ENCODE measurements around the gene GPHB5. TPM values are rescaled to one million over a fixed set of nuclear protein-coding genes. Genes with fewer than 3 reads are reported as not detected.
A peak's percentile ranks its signal among the peaks of the same experiment; 100 is the strongest.

GPHB5 gene
- not detected for polyA plus RNA-seq (2013, experiment 1 of 2)
- not detected for polyA plus RNA-seq (2013, experiment 2 of 2)

GRCh38 chr14:63318835-63319234 lies at the start of gene GPHB5:
TSS of gene GPHB5 (minus strand) at chr14:63318935. CDS start at chr14:63317849, 1,086 bp downstream.
- Histone ChIP-seq H2BK15ac (replicated peaks; ENCODE audit: low read depth) (no peak within 1 kb of the TSS), H3K18ac (ENCODE audit: low read length) (no peak within 1 kb of the TSS), H3K4me2 (ENCODE audit: low read length) (no peak within 1 kb of the TSS), H3K23ac (ENCODE audit: low read length) (no peak within 1 kb of the TSS), H4K8ac (ENCODE audit: low read depth, low read length) (no peak within 1 kb of the TSS), H3K79me1 (ENCODE audit: low read length) (no peaks in the 10 kb centered on the region), H2BK120ac (ENCODE audit: low read depth, low read length) (no peak within 1 kb of the TSS), H3K9ac (ENCODE audit: low read length) (no peak within 1 kb of the TSS), H3K56ac (ENCODE audit: low read length) (no peak within 1 kb of the TSS), H2BK5ac (ENCODE audit: low read length) (no peak within 1 kb of the TSS), H3K27ac (ENCODE audit: low read depth, low read length) (no peak within 1 kb of the TSS), H3K36me3 (ENCODE audit: control insufficient read depth, insufficient read depth, low read length) (no peaks in the 10 kb centered on the region), H3K4me3 (ENCODE audit: low read length) (no peak within 1 kb of the TSS), H2AK5ac (ENCODE audit: low read length) (no peak within 1 kb of the TSS), H3K4ac (ENCODE audit: low read depth, low read length) (no peak within 1 kb of the TSS), H3K79me2 (ENCODE audit: control insufficient read depth, insufficient read depth, low read length) (no peaks in the 10 kb centered on the region), H3K4me1 (ENCODE audit: control insufficient read depth, low read depth, low read length) (no peaks in the 10 kb centered on the region), H4K5ac (ENCODE audit: low read length) (no peak within 1 kb of the TSS), H3K27me3 (ENCODE audit: insufficient read depth, low read length, poor library complexity) (no peaks in the 10 kb centered on the region)
- DNase-seq = no peak

DNA sequence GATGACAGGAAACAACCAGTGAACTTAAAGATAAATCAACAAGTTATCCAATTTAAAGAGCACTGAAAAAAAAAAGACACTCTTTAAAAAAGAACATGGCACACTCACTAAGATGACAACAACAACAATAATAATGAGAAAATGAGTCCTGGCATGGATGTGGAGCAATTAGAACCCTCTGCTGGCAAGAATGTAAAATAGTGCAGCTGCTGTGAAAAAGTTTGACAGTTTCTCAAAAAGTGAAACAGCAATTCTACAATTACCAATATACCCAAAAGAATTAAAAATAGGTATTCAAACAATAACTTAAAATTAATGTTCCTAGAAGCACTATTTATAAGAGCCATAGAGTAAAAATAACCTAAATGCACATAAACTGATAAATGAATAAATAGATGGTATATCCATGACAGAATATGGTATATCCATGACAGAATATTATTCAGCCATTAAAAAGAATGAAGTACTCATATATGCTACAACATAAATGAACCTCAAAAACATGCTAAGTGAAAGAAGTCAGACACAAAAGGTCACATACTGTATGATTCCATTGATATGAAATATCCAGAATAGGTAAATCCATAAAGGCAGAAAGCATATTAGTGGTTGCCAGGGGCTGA lies 49.1 kb upstream of the GPHB5 start:
- Histone ChIP-seq H3K4me2 (ENCODE audit: low read length) (no peak overlapping the region), H3K4me3 (ENCODE audit: low read length) (no peak overlapping the region), H3K18ac (ENCODE audit: low read length) (no peak overlapping the region), H3K4me1 (ENCODE audit: control insufficient read depth, low read depth, low read length) (no peaks in the 10 kb centered on the region), H2BK15ac (replicated peaks; ENCODE audit: low read depth) (no peak overlapping the region), H3K36me3 (ENCODE audit: control insufficient read depth, insufficient read depth, low read length) (no peaks in the 10 kb centered on the region), H3K27ac (ENCODE audit: low read depth, low read length) (no peak overlapping the region), H3K56ac (ENCODE audit: low read length) (no peak overlapping the region), H2BK5ac (ENCODE audit: low read length) (no peak overlapping the region), H3K79me1 (ENCODE audit: low read length) (no peaks in the 10 kb centered on the region), H2AK5ac (ENCODE audit: low read length) (no peak overlapping the region), H3K4ac (ENCODE audit: low read depth, low read length) (no peak overlapping the region), H2BK120ac (ENCODE audit: low read depth, low read length) (no peak overlapping the region), H3K23ac (ENCODE audit: low read length) (no peak overlapping the region), H4K8ac (ENCODE audit: low read depth, low read length) (no peak overlapping the region), H3K27me3 (ENCODE audit: insufficient read depth, low read length, poor library complexity) (no peaks in the 10 kb centered on the region), H3K79me2 (ENCODE audit: control insufficient read depth, insufficient read depth, low read length) (no peaks in the 10 kb centered on the region), H3K9ac (ENCODE audit: low read length) (no peak overlapping the region), H4K5ac (ENCODE audit: low read length) (no peak overlapping the region)
- no peak for DNase-seq

GRCh38 chr14:63362389-63362819 lies 43.7 kb upstream of the GPHB5 start:
- Histone ChIP-seq H3K56ac (ENCODE audit: low read length) (no peak overlapping the region), H2BK120ac (ENCODE audit: low read depth, low read length) (no peak overlapping the region), H3K9ac (ENCODE audit: low read length) (no peak overlapping the region), H4K8ac (ENCODE audit: low read depth, low read length) (no peak overlapping the region), H4K5ac (ENCODE audit: low read length) (no peak overlapping the region), H2BK15ac (replicated peaks; ENCODE audit: low read depth) (no peak overlapping the region), H3K4me3 (ENCODE audit: low read length) (no peak overlapping the region), H3K27ac (ENCODE audit: low read depth, low read length) (no peak overlapping the region), H3K23ac (ENCODE audit: low read length) (no peak overlapping the region), H3K4me2 (ENCODE audit: low read length) (no peak overlapping the region), H3K27me3 (ENCODE audit: insufficient read depth, low read length, poor library complexity) (no peaks in the 10 kb centered on the region), H2BK5ac (ENCODE audit: low read length) (no peak overlapping the region), H3K18ac (ENCODE audit: low read length) (no peak overlapping the region), H3K36me3 (ENCODE audit: control insufficient read depth, insufficient read depth, low read length) (no peaks in the 10 kb centered on the region), H3K79me2 (ENCODE audit: control insufficient read depth, insufficient read depth, low read length) (no peaks in the 10 kb centered on the region), H3K4ac (ENCODE audit: low read depth, low read length) (no peak overlapping the region), H3K4me1 (ENCODE audit: control insufficient read depth, low read depth, low read length) (no peaks in the 10 kb centered on the region), H3K79me1 (ENCODE audit: low read length) (no peaks in the 10 kb centered on the region), H2AK5ac (ENCODE audit: low read length) (no peak overlapping the region)
- peak; percentile 26 for DNase-seq
- WGBS (ENCODE audit: extremely low coverage, insufficient coverage, low lambda C conversion rate) = no CpG with 5 or more reads among the region's 8 CpGs

- no peak overlapping the region for H2BK5ac ChIP-seq (ENCODE audit: low read length)
- H3K4me1 ChIP-seq (ENCODE audit: control insufficient read depth, low read depth, low read length) = no peaks in the 10 kb centered on the region
- no peak overlapping the region for H3K27ac ChIP-seq (ENCODE audit: low read depth, low read length)
- no peaks in the 10 kb centered on the region for H3K79me1 ChIP-seq (ENCODE audit: low read length)
- no CpG with 5 or more reads among the region's 4 CpGs for WGBS (ENCODE audit: extremely low coverage, insufficient coverage, low lambda C conversion rate)
- H3K27me3 ChIP-seq (ENCODE audit: insufficient read depth, low read length, poor library complexity) = no peaks in the 10 kb centered on the region
- H3K23ac ChIP-seq (ENCODE audit: low read length) = no peak overlapping the region
- no peak overlapping the region for H3K9ac ChIP-seq (ENCODE audit: low read length)
- DNase-seq = peak; percentile 13
- H2BK15ac ChIP-seq (replicated peaks; ENCODE audit: low read depth) = no peak overlapping the region
- no peak overlapping the region for H3K56ac ChIP-seq (ENCODE audit: low read length)
- no peak overlapping the region for H3K4ac ChIP-seq (ENCODE audit: low read depth, low read length)
- no peak overlapping the region for H2BK120ac ChIP-seq (ENCODE audit: low read depth, low read length)
- H3K36me3 ChIP-seq (ENCODE audit: control insufficient read depth, insufficient read depth, low read length) = no peaks in the 10 kb centered on the region
- H3K79me2 ChIP-seq (ENCODE audit: control insufficient read depth, insufficient read depth, low read length) = no peaks in the 10 kb centered on the region
- H4K5ac ChIP-seq (ENCODE audit: low read length) = no peak overlapping the region
- no peak overlapping the region for H3K4me2 ChIP-seq (ENCODE audit: low read length)
- no peak overlapping the region for H2AK5ac ChIP-seq (ENCODE audit: low read length)
- no peak overlapping the region for H3K4me3 ChIP-seq (ENCODE audit: low read length)
- H4K8ac ChIP-seq (ENCODE audit: low read depth, low read length) = no peak overlapping the region
- H3K18ac ChIP-seq (ENCODE audit: low read length) = no peak overlapping the region
Measured at GRCh38 chr14:63361790-63362189, 43.1 kb upstream of the GPHB5 start.

- H2BK15ac ChIP-seq (replicated peaks; ENCODE audit: low read depth) = no peak overlapping the region
- no peak overlapping the region for H2BK120ac ChIP-seq (ENCODE audit: low read depth, low read length)
- H3K56ac ChIP-seq (ENCODE audit: low read length) = no peak overlapping the region
- H3K79me1 ChIP-seq (ENCODE audit: low read length) = no peaks in the 10 kb centered on the region
- no peaks in the 10 kb centered on the region for H3K79me2 ChIP-seq (ENCODE audit: control insufficient read depth, insufficient read depth, low read length)
- H4K5ac ChIP-seq (ENCODE audit: low read length) = no peak overlapping the region
- H3K23ac ChIP-seq (ENCODE audit: low read length) = no peak overlapping the region
- H3K4ac ChIP-seq (ENCODE audit: low read depth, low read length) = no peak overlapping the region
- H3K27ac ChIP-seq (ENCODE audit: low read depth, low read length) = no peak overlapping the region
- no peak overlapping the region for H3K9ac ChIP-seq (ENCODE audit: low read length)
- no peak overlapping the region for H3K18ac ChIP-seq (ENCODE audit: low read length)
- no peaks in the 10 kb centered on the region for H3K36me3 ChIP-seq (ENCODE audit: control insufficient read depth, insufficient read depth, low read length)
- H4K8ac ChIP-seq (ENCODE audit: low read depth, low read length) = no peak overlapping the region
- no peak overlapping the region for H2AK5ac ChIP-seq (ENCODE audit: low read length)
- no peaks in the 10 kb centered on the region for H3K4me1 ChIP-seq (ENCODE audit: control insufficient read depth, low read depth, low read length)
- no CpG with 5 or more reads among the region's 7 CpGs for WGBS (ENCODE audit: extremely low coverage, insufficient coverage, low lambda C conversion rate)
- no peak overlapping the region for H3K4me2 ChIP-seq (ENCODE audit: low read length)
- H2BK5ac ChIP-seq (ENCODE audit: low read length) = no peak overlapping the region
- no peak for DNase-seq
- H3K4me3 ChIP-seq (ENCODE audit: low read length) = no peak overlapping the region
- no peaks in the 10 kb centered on the region for H3K27me3 ChIP-seq (ENCODE audit: insufficient read depth, low read length, poor library complexity)
Measured at GRCh38 chr14:63357841-63358240, 39.1 kb upstream of the GPHB5 start.

DNA sequence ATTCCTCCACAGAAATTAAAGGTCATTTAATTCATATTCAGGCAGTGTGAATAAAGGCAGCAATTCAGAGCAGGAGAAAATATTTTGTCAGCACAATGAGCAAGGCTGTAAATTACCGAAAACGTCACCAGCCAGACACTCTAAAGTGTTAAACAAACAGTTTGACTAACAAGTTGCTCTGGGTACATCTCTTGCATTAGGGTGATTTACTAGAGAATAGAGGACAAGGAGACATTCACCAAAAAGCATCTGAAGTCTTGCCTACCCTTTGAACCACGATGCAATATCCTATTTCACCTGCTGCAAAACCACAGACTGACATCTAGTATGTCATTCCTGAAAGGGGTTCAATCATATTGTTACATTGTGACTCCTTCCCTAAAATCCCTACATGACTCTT lies 27.1 kb upstream of the GPHB5 start:
- no peak overlapping the region for H2AK5ac ChIP-seq (ENCODE audit: low read length)
- no peak overlapping the region for H3K27ac ChIP-seq (ENCODE audit: low read depth, low read length)
- H3K79me2 ChIP-seq (ENCODE audit: control insufficient read depth, insufficient read depth, low read length) = no peaks in the 10 kb centered on the region
- no peak for DNase-seq
- no peaks in the 10 kb centered on the region for H3K27me3 ChIP-seq (ENCODE audit: insufficient read depth, low read length, poor library complexity)
- WGBS (ENCODE audit: extremely low coverage, insufficient coverage, low lambda C conversion rate) = no CpG with 5 or more reads among the region's 3 CpGs
- no peaks in the 10 kb centered on the region for H3K36me3 ChIP-seq (ENCODE audit: control insufficient read depth, insufficient read depth, low read length)
- no peaks in the 10 kb centered on the region for H3K4me1 ChIP-seq (ENCODE audit: control insufficient read depth, low read depth, low read length)
- H2BK5ac ChIP-seq (ENCODE audit: low read length) = no peak overlapping the region
- H3K79me1 ChIP-seq (ENCODE audit: low read length) = no peaks in the 10 kb centered on the region
- no peak overlapping the region for H4K5ac ChIP-seq (ENCODE audit: low read length)
- H3K18ac ChIP-seq (ENCODE audit: low read length) = no peak overlapping the region
- no peak overlapping the region for H2BK120ac ChIP-seq (ENCODE audit: low read depth, low read length)
- H4K8ac ChIP-seq (ENCODE audit: low read depth, low read length) = no peak overlapping the region
- H3K4ac ChIP-seq (ENCODE audit: low read depth, low read length) = no peak overlapping the region
- H3K56ac ChIP-seq (ENCODE audit: low read length) = no peak overlapping the region
- H3K9ac ChIP-seq (ENCODE audit: low read length) = no peak overlapping the region
- no peak overlapping the region for H3K23ac ChIP-seq (ENCODE audit: low read length)
- no peak overlapping the region for H3K4me3 ChIP-seq (ENCODE audit: low read length)
- no peak overlapping the region for H2BK15ac ChIP-seq (replicated peaks; ENCODE audit: low read depth)
- H3K4me2 ChIP-seq (ENCODE audit: low read length) = no peak overlapping the region
